Upper lobe of left lung (tissue), 6 donors: ENCODE data around the gene HBQ1. TPM values are rescaled to one million over a fixed set of nuclear protein-coding genes. Genes with fewer than 3 reads are reported as not detected.

Source experiments
- ATAC-seq, 2 donors: fragments of 200-7000 bp; cut with Tn5 transposase; one replicate each; pipeline ENCODE4 v1.9.1; 2022; ENCODE audit warnings: mild to moderate bottlenecking in 2 of 2, moderate library complexity in 2 of 2; ENCODE audit not compliant: low FRiP score in 2 of 2
- DNase-seq, 2 donors: peaks; one replicate each; pipeline ENCODE4 v3.0.0-alpha.2; 2019 to 2020
- H3K27ac ChIP-seq, 4 donors: fragments of 200-600 bp; sonication (generic); one replicate each; pipeline ENCODE4 v1.5.1; 2016 to 2019
- H3K27me3 ChIP-seq, 4 donors: fragments of 200-600 bp; sonication (generic); one replicate each; pipeline ENCODE4 v1.5.1; 2017 to 2019
- H3K36me3 ChIP-seq, 4 donors: fragments of 200-600 bp; sonication (generic); one replicate each; pipeline ENCODE4 v1.5.1; 2016 to 2019
- H3K4me1 ChIP-seq, 4 donors: fragments of 200-600 bp; sonication (generic); one replicate each; pipeline ENCODE4 v1.5.1; 2018 to 2019
- H3K4me3 ChIP-seq, 4 donors: fragments of 200-600 bp; sonication (generic); one replicate each; pipeline ENCODE4 v1.5.1; 2017 to 2019; ENCODE audit warnings: mild to moderate bottlenecking in 2 of 4, moderate library complexity in 1 of 4
- H3K9me3 ChIP-seq, 4 donors: fragments of 200-600 bp; sonication (generic); one replicate each; pipeline ENCODE4 v1.5.1; 2018 to 2019
- EP300 ChIP-seq, 4 donors: sonication (generic); formaldehyde crosslinking; IDR thresholded peaks; one replicate each; pipeline ENCODE4 v1.5.1; 2017; ENCODE audit warnings: antibody characterized with exemption in 4 of 4, control low read depth in 2 of 4
- POLR2A ChIP-seq, 4 donors: fragments of 450-650 bp; IDR thresholded peaks; one replicate each; pipeline ENCODE4 v1.5.1; 2016 to 2017; ENCODE audit warnings: antibody characterized with exemption in 4 of 4, mild to moderate bottlenecking in 2 of 4
- POLR2AphosphoS5 ChIP-seq, 2 donors: sonication (generic); formaldehyde crosslinking; IDR thresholded peaks; one replicate each; pipeline ENCODE4 v1.5.1; 2017; ENCODE audit warnings: antibody characterized with exemption in 2 of 2
- WGBS, 2 donors: methylation state at CpG; one replicate each; pipeline ENCODE4 v1.1.5; 2017 to 2018; 5-methylcytosine and 5-hydroxymethylcytosine counted together
- total RNA-seq, 6 donors: library from RNA; depleted of rRNA in 4 of 6; stranded (reverse); fragments of >200 nt in 4 of 6; gene quantifications; one replicate each; pipeline versions ENCODE4 v1.1.0 to v1.2.1, GENCODE V29; 2016 to 2021
- TF ChIP-seq, protein P1 (sequence below), 6 experiments: fragments of 450-650 bp in 4 of 6; fragments of 200-600 bp in 2 of 6; sonication (generic) in 2 of 6; IDR thresholded peaks; one replicate each; pipeline ENCODE4 v1.5.1; 2016 to 2019; ENCODE audit warnings: antibody characterized with exemption in 6 of 6
- donor health status: DM: no; HTN: no; CAD: no; lungs with moderate emphysema.
- donor health status: DM: no; HTN: yes; CAD: no; lungs with severe emphysema.

HBQ1 gene
- total RNA-seq, 6 donors from 2014 or later = not detected

DNA sequence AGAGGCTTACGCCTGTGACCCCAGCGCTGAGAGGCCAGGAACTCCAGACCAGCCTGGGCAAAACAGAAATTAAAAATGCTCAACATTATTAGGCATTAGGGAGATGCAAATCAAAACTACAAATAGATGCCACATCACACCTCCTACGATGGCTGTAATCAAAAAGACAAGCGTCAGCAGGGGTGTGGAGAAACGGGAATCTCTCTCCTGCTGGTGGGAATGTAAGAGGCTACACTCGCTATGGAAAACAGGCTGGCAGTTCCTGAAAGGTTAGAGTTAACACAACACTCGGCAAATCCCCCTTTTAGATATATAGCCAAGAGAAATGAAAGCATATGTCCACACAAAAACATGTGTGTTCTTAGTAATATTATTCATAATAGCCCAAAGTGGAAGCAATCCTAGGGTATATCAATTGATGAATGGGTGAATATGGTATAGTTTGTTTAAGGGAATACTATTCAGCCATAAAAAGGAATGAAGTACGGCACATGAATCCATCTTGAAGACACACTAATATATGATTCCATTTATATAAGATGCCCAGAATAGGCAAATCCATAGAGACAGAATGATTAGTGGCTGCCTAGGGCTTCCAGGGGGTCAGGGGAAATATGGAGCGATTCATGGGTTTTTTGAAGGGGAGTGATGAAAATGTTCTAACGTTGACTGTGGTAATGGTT, 39.9 kb upstream of the HBQ1 start:
- Histone ChIP-seq H3K4me1 (peaks cover 4 to 23% (median 10%) of the 10 kb centered on the region in 4 donors), H3K27ac (no peak overlapping the region), H3K27me3 (no peaks in the 10 kb centered on the region), H3K9me3 (no peaks in the 10 kb centered on the region), H3K4me3 (no peak overlapping the region), H3K36me3 (no peaks in the 10 kb centered on the region)
- WGBS, 2 donors = 71 to 75% methylated on average over 10 of the region's 10 CpGs
- DNase-seq (no peak), ATAC-seq (no peak)
- TF ChIP-seq EP300 (IDR thresholded peaks at IDR 0.05) (no peak), POLR2AphosphoS5 (IDR thresholded peaks at IDR 0.05) (no peak), POLR2A (IDR thresholded peaks at IDR 0.05) (no peak)
- TF ChIP-seq, protein P1, sequence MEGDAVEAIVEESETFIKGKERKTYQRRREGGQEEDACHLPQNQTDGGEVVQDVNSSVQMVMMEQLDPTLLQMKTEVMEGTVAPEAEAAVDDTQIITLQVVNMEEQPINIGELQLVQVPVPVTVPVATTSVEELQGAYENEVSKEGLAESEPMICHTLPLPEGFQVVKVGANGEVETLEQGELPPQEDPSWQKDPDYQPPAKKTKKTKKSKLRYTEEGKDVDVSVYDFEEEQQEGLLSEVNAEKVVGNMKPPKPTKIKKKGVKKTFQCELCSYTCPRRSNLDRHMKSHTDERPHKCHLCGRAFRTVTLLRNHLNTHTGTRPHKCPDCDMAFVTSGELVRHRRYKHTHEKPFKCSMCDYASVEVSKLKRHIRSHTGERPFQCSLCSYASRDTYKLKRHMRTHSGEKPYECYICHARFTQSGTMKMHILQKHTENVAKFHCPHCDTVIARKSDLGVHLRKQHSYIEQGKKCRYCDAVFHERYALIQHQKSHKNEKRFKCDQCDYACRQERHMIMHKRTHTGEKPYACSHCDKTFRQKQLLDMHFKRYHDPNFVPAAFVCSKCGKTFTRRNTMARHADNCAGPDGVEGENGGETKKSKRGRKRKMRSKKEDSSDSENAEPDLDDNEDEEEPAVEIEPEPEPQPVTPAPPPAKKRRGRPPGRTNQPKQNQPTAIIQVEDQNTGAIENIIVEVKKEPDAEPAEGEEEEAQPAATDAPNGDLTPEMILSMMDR (IDR thresholded peaks at IDR 0.05) = no peak

- H3K4me1 ChIP-seq = peaks cover under 1 to 15% (median 7%) of the 10 kb centered on the region in 4 donors
- no peak overlapping the region for H3K4me3 ChIP-seq
- H3K9me3 ChIP-seq = no peaks in the 10 kb centered on the region
- H3K27ac ChIP-seq = no peak overlapping the region
- no peak for ATAC-seq
- no peak for DNase-seq
- H3K36me3 ChIP-seq = no peaks in the 10 kb centered on the region
- TF ChIP-seq POLR2AphosphoS5 (IDR thresholded peaks at IDR 0.05) (no peak), EP300 (IDR thresholded peaks at IDR 0.05) (no peak)
- TF ChIP-seq, protein P1 (IDR thresholded peaks at IDR 0.05) = no peak
- no peaks in the 10 kb centered on the region for H3K27me3 ChIP-seq
- 76 to 78% methylated on average over 6 to 12 of the region's 12 CpGs for WGBS, 2 donors
These were observed 37.8 kb upstream of the HBQ1 start for GRCh38 chr16:142405-142967.

GRCh38 chr16:143047-143446, 37.2 kb upstream of the HBQ1 start:
- Histone ChIP-seq H3K4me1 (peaks cover 0 to 9% (median 2%) of the 10 kb centered on the region in 4 donors), H3K9me3 (no peaks in the 10 kb centered on the region), H3K36me3 (no peaks in the 10 kb centered on the region), H3K27me3 (no peaks in the 10 kb centered on the region), H3K4me3 (no peak overlapping the region), H3K27ac (no peak overlapping the region)
- ATAC-seq (no peak), DNase-seq (no peak)
- WGBS, 2 donors = 85 to 90% methylated on average over 6 of the region's 6 CpGs
- TF ChIP-seq EP300 (IDR thresholded peaks at IDR 0.05) (no peak), POLR2AphosphoS5 (IDR thresholded peaks at IDR 0.05) (no peak)
- TF ChIP-seq, protein P1 (IDR thresholded peaks at IDR 0.05) = no peak

DNA sequence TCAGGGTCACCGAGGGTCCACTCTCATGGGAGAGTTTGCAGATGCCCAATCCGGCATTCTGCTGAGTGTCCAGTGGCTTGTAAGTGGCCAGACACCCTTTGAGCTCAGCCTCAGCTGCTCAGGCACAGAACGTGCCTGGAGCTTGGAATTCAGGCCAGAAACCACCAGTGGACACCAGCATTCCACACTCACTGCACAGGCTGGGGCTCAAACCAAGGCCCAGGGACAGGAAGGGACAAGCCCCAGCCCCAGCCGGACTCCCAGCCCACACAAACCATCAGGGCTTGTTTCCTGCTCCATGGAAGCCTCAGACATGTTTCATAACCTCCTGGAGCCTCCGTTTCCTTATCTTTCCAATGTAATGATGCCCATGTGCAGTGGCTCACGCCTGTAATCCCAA, 36.8 kb upstream of the HBQ1 start:
- no peak for DNase-seq
- TF ChIP-seq POLR2AphosphoS5 (IDR thresholded peaks at IDR 0.05) (no peak), EP300 (IDR thresholded peaks at IDR 0.05) (no peak), POLR2A (IDR thresholded peaks at IDR 0.05) (no peak)
- TF ChIP-seq, protein P1 (IDR thresholded peaks at IDR 0.05) = no peak
- ATAC-seq = no peak
- Histone ChIP-seq H3K4me3 (no peak overlapping the region), H3K36me3 (no peaks in the 10 kb centered on the region), H3K27me3 (no peaks in the 10 kb centered on the region), H3K4me1 (peaks cover 0 to 9% (median 2%) of the 10 kb centered on the region in 4 donors), H3K27ac (no peak overlapping the region), H3K9me3 (no peaks in the 10 kb centered on the region)
- WGBS, 2 donors = 61 to 77% methylated on average over 5 to 6 of the region's 6 CpGs

DNA sequence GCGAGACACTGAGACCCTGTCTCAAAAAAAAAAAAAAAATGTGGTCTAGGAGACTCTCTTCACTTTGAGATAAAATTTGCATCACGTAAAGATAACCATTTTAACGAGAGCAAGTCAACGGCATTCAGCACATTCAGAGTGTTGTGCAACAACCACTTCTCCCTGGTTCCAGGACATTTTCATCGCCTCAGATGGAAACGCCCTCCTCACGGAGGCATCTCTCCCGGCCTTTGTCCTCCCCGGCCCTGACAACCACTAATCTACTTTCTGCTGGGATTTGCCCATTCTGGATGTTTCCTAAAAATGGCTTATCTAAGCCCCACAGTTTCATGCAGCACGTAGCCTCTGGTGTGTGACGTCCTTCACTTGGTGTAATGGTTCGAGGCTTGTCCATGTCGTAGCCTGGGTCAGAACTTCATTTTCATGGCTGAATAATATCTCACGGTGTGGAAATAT, 35.4 kb upstream of the HBQ1 start:
- Histone ChIP-seq H3K27me3 (no peaks in the 10 kb centered on the region), H3K4me1 (no peaks in the 10 kb centered on the region), H3K9me3 (no peaks in the 10 kb centered on the region), H3K4me3 (no peak overlapping the region), H3K27ac (no peak overlapping the region), H3K36me3 (no peaks in the 10 kb centered on the region)
- WGBS, 2 donors = 73 to 81% methylated on average over 14 of the region's 14 CpGs
- no peak for ATAC-seq
- TF ChIP-seq EP300 (IDR thresholded peaks at IDR 0.05) = no peak
- TF ChIP-seq POLR2A (IDR thresholded peaks at IDR 0.05) = no peak
- TF ChIP-seq, protein P1 (IDR thresholded peaks at IDR 0.05) = no peak
- TF ChIP-seq POLR2AphosphoS5 (IDR thresholded peaks at IDR 0.05) = no peak
- no peak for DNase-seq
